HUES6 (cell line): ENCODE data around the gene C12orf75.
"Not testable (repeated sequence)": the region's sequence is repeated elsewhere in the genome, so short reads cannot be mapped to it uniquely, and the experiment has no call there.

Experiments used
- H3K27ac ChIP-seq: 2 replicates; pipeline ENCODE4 v1.7.0; 2013; ENCODE audit warnings: low read depth, mild to moderate bottlenecking, low read length, inconsistent platforms
- H3K27me3 ChIP-seq: 2 replicates; pipeline ENCODE4 v1.6.1; 2013; ENCODE audit warnings: low read length; ENCODE audit not compliant: control insufficient read depth, insufficient read depth
- H3K36me3 ChIP-seq: 2 replicates; pipeline ENCODE4 v1.6.1; 2013; ENCODE audit warnings: low read length; ENCODE audit not compliant: control insufficient read depth, insufficient read depth
- H3K4me1 ChIP-seq: 2 replicates; pipeline ENCODE4 v1.6.1; 2013; ENCODE audit warnings: low read length; ENCODE audit not compliant: control insufficient read depth, insufficient read depth
- H3K4me3 ChIP-seq: 2 replicates; pipeline ENCODE4 v1.5.1; 2013; ENCODE audit warnings: low read depth, low read length
- H3K9ac ChIP-seq: one replicate; pipeline ENCODE4 v1.6.1; 2013; ENCODE audit warnings: mild to moderate bottlenecking, low read length
- H3K9me3 ChIP-seq: 2 replicates; pipeline ENCODE4 v1.6.1; 2013; ENCODE audit warnings: low read depth, low read length; ENCODE audit not compliant: control insufficient read depth, insufficient read depth

C12orf75 gene

GRCh38 chr12:105322070-105322469, 8.4 kb upstream of the C12orf75 start:
- Histone ChIP-seq H3K9ac (no peak overlapping the region), H3K4me3 (no peak overlapping the region), H3K9me3 (no peaks in the 10 kb centered on the region), H3K4me1 (no peaks in the 10 kb centered on the region), H3K36me3 (no peaks in the 10 kb centered on the region), H3K27ac (no peak overlapping the region), H3K27me3 (no peaks in the 10 kb centered on the region)

GRCh38 chr12:105324704-105325103, 5.8 kb upstream of the C12orf75 start:
- Histone ChIP-seq H3K9me3 (no peaks in the 10 kb centered on the region), H3K36me3 (no peaks in the 10 kb centered on the region), H3K4me3 (no peak overlapping the region), H3K9ac (no peak overlapping the region), H3K4me1 (no peaks in the 10 kb centered on the region), H3K27ac (no peak overlapping the region), H3K27me3 (peaks cover 13% of the 10 kb centered on the region)

DNA sequence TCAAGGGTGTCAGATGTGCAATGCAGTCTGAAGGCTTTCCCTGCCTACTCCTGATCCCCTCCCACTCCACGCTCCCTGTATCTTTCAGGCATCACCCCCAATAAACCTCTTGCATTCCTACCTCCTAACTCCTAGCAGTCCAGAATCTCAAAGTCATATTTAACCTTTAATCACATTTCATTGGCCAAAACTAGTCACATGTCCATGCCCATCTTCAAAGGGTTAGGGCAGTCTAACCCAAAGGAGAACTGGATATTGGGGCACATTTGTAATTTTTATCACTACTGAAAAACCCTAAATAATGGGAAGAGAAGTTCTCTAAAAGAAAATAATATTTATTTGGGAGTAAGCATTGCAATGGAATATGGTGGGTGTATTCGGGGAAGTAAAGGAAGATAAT, 5.4 kb upstream of the C12orf75 start:
- no peaks in the 10 kb centered on the region for H3K36me3 ChIP-seq

DNA sequence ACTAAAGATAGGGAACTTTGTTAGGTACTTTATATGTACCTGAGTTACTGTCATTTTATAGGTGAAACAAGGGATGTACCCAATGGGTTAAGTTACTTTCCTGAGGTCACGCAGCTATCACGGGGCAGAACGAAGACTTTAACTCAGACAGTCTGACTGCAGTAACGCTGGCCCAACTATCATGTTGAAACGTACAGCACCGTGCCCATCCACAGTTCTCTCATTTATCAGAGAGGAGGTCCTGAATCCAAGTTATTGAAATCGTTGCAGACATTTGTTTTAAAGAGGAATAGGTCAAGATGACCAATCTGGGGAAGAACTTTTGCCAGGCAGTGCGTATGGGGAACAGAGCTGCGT, 587 bp upstream of the C12orf75 start:
- no peak overlapping the region for H3K9ac ChIP-seq
- H3K27me3 ChIP-seq, result peaks cover 31% of the 10 kb centered on the region
- no peak overlapping the region for H3K27ac ChIP-seq
- H3K36me3 ChIP-seq, result no peaks in the 10 kb centered on the region
- peaks cover 31% of the 10 kb centered on the region for H3K4me1 ChIP-seq
- peak overlapping the region; percentile 54 for H3K4me3 ChIP-seq
- H3K9me3 ChIP-seq, result no peaks in the 10 kb centered on the region

More for the DNA sequence above, 5.4 kb upstream of the C12orf75 start:
- Histone ChIP-seq H3K9me3 (no peaks in the 10 kb centered on the region), H3K27ac (no peak overlapping the region), H3K4me1 (0 out of 2 replicates have a peak, but pooled peaks cover 3% of the 10 kb centered on the region), H3K9ac (no peak overlapping the region), H3K27me3 (peaks cover 17% of the 10 kb centered on the region), H3K4me3 (no peak overlapping the region)

DNA sequence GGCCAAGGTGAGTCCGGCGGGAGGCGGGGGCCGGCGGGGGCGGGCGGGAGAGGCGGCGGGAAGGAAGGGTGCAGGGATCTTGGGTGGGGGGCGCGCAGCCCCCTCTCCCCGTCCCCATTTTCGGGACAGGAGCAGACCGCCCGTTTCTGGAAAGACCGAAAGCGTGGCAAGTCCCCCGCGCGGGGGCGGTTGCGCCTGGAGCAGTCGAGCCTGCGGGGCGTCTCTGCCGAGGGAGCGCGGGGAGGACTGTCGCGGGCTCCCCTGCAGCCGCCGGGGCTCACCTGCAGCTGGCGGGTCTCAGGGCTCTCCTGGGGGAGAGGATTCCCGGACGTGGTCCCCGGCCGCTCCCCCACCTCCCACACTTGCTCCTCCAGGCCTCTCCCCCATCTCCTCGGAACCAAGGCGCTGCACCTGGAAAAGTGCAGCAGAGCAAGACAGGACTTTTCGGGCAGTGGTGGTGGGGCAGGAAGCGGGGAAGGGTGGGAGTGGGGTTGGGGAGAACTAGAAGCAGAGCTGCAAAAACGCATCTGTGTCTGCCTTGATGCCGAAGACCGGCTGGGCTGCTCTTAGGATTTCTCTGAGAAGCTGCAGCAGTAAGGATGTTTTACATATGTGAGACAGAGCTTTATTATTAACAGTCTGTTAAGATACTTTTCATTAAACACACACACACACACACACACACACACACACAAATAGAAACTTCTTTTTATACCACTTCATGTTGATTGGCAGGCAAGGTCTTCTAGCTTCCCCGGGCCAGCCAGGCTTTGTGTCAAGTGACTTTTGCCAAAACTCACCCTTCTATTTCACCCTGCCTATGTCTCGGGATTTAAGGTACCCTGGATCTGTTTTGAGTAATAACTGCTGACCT, 677 bp downstream of the C12orf75 start:
- H3K27ac ChIP-seq, result no peak overlapping the region
- peaks cover 31% of the 10 kb centered on the region for H3K27me3 ChIP-seq
- H3K9me3 ChIP-seq, result no peaks in the 10 kb centered on the region
- H3K36me3 ChIP-seq, result no peaks in the 10 kb centered on the region
- H3K4me3 ChIP-seq, result peak overlapping the region; percentile 68
- peak overlapping the region; percentile 43 for H3K9ac ChIP-seq
- H3K4me1 ChIP-seq, result peaks cover 36% of the 10 kb centered on the region

GRCh38 chr12:105331805-105332251, 1.3 kb downstream of the C12orf75 start:
- H3K36me3 ChIP-seq, result no peaks in the 10 kb centered on the region
- H3K27ac ChIP-seq, result no peak overlapping the region
- H3K4me1 ChIP-seq, result peaks cover 36% of the 10 kb centered on the region
- H3K9ac ChIP-seq, result no peak overlapping the region
- H3K9me3 ChIP-seq, result no peaks in the 10 kb centered on the region
- H3K4me3 ChIP-seq, result peak overlapping the region; percentile 68
- H3K27me3 ChIP-seq, result peaks cover 31% of the 10 kb centered on the region

DNA sequence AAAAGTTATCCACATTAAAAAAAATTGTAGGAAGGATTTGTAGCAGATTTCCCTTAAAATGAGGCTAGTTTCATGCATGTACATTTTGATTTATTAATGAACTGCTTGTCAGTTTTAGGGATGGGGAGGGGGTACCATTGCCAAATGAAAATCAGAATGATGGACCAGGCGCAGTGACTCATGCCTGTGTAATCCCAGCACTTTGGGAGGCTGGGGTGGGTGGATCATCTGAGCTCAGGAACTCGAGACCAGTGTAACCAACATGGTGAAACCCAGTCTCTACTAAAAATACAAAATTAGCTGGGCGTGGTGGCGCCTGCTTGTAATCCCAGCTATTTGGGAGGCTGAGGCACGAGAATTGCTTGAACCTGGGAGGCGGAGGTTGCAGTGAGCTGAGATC, 1.8 kb downstream of the C12orf75 start:
- peak overlapping the region; percentile 68 for H3K4me3 ChIP-seq
- peaks cover 31% of the 10 kb centered on the region for H3K27me3 ChIP-seq
- not testable (repeated sequence) for H3K27ac ChIP-seq, H3K9me3 ChIP-seq, H3K9ac ChIP-seq, H3K36me3 ChIP-seq
- peaks cover 36% of the 10 kb centered on the region for H3K4me1 ChIP-seq

GRCh38 chr12:105332925-105333324, 2.4 kb downstream of the C12orf75 start:
- H3K9ac ChIP-seq, result no peak overlapping the region
- H3K9me3 ChIP-seq, result no peaks in the 10 kb centered on the region
- no peaks in the 10 kb centered on the region for H3K36me3 ChIP-seq
- peaks cover 31% of the 10 kb centered on the region for H3K27me3 ChIP-seq
- H3K4me1 ChIP-seq, result peaks cover 36% of the 10 kb centered on the region
- H3K4me3 ChIP-seq, result no peak overlapping the region
- no peak overlapping the region for H3K27ac ChIP-seq

GRCh38 chr12:105334001-105334400, 3.5 kb downstream of the C12orf75 start:
- H3K9ac ChIP-seq, result no peak overlapping the region
- no peak overlapping the region for H3K4me3 ChIP-seq
- peaks cover 36% of the 10 kb centered on the region for H3K4me1 ChIP-seq
- no peaks in the 10 kb centered on the region for H3K9me3 ChIP-seq
- H3K36me3 ChIP-seq, result no peaks in the 10 kb centered on the region
- no peak overlapping the region for H3K27ac ChIP-seq
- H3K27me3 ChIP-seq, result peaks cover 25% of the 10 kb centered on the region

GRCh38 chr12:105334582-105334981, 4.1 kb downstream of the C12orf75 start:
- no peaks in the 10 kb centered on the region for H3K36me3 ChIP-seq
- peaks cover 36% of the 10 kb centered on the region for H3K4me1 ChIP-seq
- H3K9ac ChIP-seq, result no peak overlapping the region
- H3K9me3 ChIP-seq, result no peaks in the 10 kb centered on the region
- H3K4me3 ChIP-seq, result no peak overlapping the region
- peaks cover 19% of the 10 kb centered on the region for H3K27me3 ChIP-seq
- no peak overlapping the region for H3K27ac ChIP-seq

DNA sequence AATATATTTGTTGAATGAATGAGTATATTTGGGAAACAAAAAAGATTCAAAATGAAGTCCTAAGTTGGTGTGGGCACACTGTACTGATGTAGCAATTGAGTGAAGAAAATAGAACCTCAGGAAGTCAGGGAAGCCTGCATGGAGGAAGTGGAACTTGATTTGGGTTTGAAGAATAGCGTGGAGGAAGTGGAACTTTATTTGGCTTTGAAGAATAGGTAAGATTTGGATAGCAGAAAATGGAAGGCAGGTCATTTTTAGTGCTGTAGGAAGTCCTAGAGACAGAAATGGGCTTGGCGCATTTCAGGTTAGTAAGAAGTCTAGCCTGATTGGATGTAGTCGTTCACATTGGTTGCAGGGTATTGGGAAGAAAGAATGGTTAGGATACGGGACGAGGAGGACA, 5.4 kb downstream of the C12orf75 start:
- peaks cover 31% of the 10 kb centered on the region for H3K4me1 ChIP-seq
- H3K27ac ChIP-seq, result no peak overlapping the region
- peaks cover 5% of the 10 kb centered on the region for H3K9me3 ChIP-seq
- H3K27me3 ChIP-seq, result peaks cover 13% of the 10 kb centered on the region
- 0 out of 2 replicates have a peak, but pooled peaks cover 4% of the 10 kb centered on the region for H3K36me3 ChIP-seq
- H3K9ac ChIP-seq, result no peak overlapping the region
- H3K4me3 ChIP-seq, result no peak overlapping the region
